Upper lobe of right lung (tissue), 1 donor: ENCODE results near the gene FRMD4A. TPM values are rescaled to one million over a fixed set of nuclear protein-coding genes. Genes with fewer than 3 reads are reported as not detected.
A peak's percentile ranks its signal among the peaks of the same experiment; 100 is the strongest.

Experiments
- ATAC-seq: fragments of 200-7000 bp; cut with Tn5 transposase; one replicate; pipeline ENCODE4 v1.9.1; 2020; ENCODE audit warnings: mild to moderate bottlenecking, moderate library complexity
- DNase-seq: peaks from one replicate; pipeline ENCODE4 v3.0.0-alpha.2; 2020
- H3K27ac ChIP-seq: fragments of 200-600 bp; one replicate; pipeline ENCODE4 v1.8.0; 2022
- H3K27me3 ChIP-seq: fragments of 200-600 bp; one replicate; pipeline ENCODE4 v1.8.0; 2022; ENCODE audit warnings: mild to moderate bottlenecking
- H3K36me3 ChIP-seq: fragments of 200-600 bp; one replicate; pipeline ENCODE4 v1.8.0; 2022
- H3K4me1 ChIP-seq: fragments of 200-600 bp; one replicate; pipeline ENCODE4 v1.8.0; 2022
- H3K4me3 ChIP-seq: fragments of 200-600 bp; one replicate; pipeline ENCODE4 v1.8.0; 2022; ENCODE audit warnings: mild to moderate bottlenecking
- H3K9me3 ChIP-seq: fragments of 200-600 bp; one replicate; pipeline ENCODE4 v1.8.0; 2022
- CTCF ChIP-seq: fragments of 200-600 bp; IDR thresholded peaks from one replicate; pipeline ENCODE4 v1.8.0; 2022; ENCODE audit warnings: antibody characterized with exemption
- intact Hi-C: fragments of 100-400 bp; cut with DNase I; formaldehyde crosslinking; loops from one replicate; pipeline ENCODE4 v1.11.0; 2022
- total RNA-seq: library from RNA; stranded (reverse); fragmentation: NEBNext Ultra II Directional; extraction: Animal tissue kit (Norgen Biotek cat#: 25700); gene quantifications from one replicate; pipeline ENCODE4 v1.2.1, GENCODE V29; 2021
- donor health status: DM: no; HTN: yes; CAD: no; lungs with severe emphysema.

FRMD4A gene
- total RNA-seq, 1 donor from 2014 or later: 38.3 TPM

GRCh38 chr10:13792006-13792405, 538.7 kb downstream of the FRMD4A start:
- peaks cover 29% of the 10 kb centered on the region for H3K4me1 ChIP-seq
- no peaks in the 10 kb centered on the region for H3K36me3 ChIP-seq
- no peaks in the 10 kb centered on the region for H3K9me3 ChIP-seq
- H3K27ac ChIP-seq: no peak overlapping the region
- no peak for ATAC-seq
- H3K4me3 ChIP-seq: no peak overlapping the region
- TF ChIP-seq CTCF: no peak
- H3K27me3 ChIP-seq: no peaks in the 10 kb centered on the region
- no peak for DNase-seq
- intact Hi-C loops: loop anchor here (10.0 kb wide), 1 partner anchor 153 kb away; no protein-coding TSS in a partner anchor

GRCh38 chr10:13791483-13791882, 539.2 kb downstream of the FRMD4A start:
- intact Hi-C loops: loop anchor here (10.0 kb wide), 1 partner anchor 153 kb away; no protein-coding TSS in a partner anchor
- no peak for ATAC-seq
- no peaks in the 10 kb centered on the region for H3K36me3 ChIP-seq

GRCh38 chr10:13790196-13790595, 540.5 kb downstream of the FRMD4A start:
- intact Hi-C loops: loop anchor here (10.0 kb wide), 1 partner anchor 155 kb away; no protein-coding TSS in a partner anchor
- no peaks in the 10 kb centered on the region for H3K27me3 ChIP-seq
- H3K27ac ChIP-seq: no peak overlapping the region

More at GRCh38 chr10:13791483-13791882, 539.2 kb downstream of the FRMD4A start:
- H3K27ac ChIP-seq: no peak overlapping the region
- H3K4me3 ChIP-seq: no peak overlapping the region
- H3K9me3 ChIP-seq: no peaks in the 10 kb centered on the region
- no peak for DNase-seq
- H3K4me1 ChIP-seq: peaks cover 29% of the 10 kb centered on the region
- H3K27me3 ChIP-seq: no peaks in the 10 kb centered on the region
- TF ChIP-seq CTCF: no peak

DNA sequence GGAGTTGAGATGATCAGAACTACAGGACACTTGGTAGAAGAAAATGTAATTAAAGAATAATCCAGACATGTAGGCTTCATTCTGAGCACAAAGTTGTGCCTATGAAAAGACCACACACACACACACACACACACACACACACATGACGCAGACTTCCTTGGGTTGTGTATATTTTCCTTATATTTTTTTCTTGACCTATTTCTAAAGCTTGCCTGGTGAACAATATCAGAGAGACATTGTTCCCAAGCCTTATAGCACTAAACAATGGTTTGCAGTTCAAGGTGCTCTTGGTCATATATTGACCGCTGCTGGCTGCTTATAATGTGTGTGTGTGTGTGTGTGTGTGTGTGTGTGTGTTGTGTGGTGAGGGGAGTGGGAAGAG, 541.3 kb downstream of the FRMD4A start:
- Histone ChIP-seq H3K4me3 (no peak overlapping the region), H3K27ac (no peak overlapping the region), H3K9me3 (no peaks in the 10 kb centered on the region), H3K4me1 (peaks cover 22% of the 10 kb centered on the region), H3K27me3 (no peaks in the 10 kb centered on the region), H3K36me3 (no peaks in the 10 kb centered on the region)
- ATAC-seq (no peak), DNase-seq (no peak)
- intact Hi-C loops: loop anchor here (10.0 kb wide), 1 partner anchor 305 kb away; no protein-coding TSS in a partner anchor
- TF ChIP-seq CTCF: no peak

More at GRCh38 chr10:13790196-13790595, 540.5 kb downstream of the FRMD4A start:
- TF ChIP-seq CTCF: no peak
- no peak for DNase-seq
- no peak overlapping the region for H3K4me3 ChIP-seq
- no peak for ATAC-seq
- H3K36me3 ChIP-seq: no peaks in the 10 kb centered on the region
- H3K9me3 ChIP-seq: no peaks in the 10 kb centered on the region
- peaks cover 22% of the 10 kb centered on the region for H3K4me1 ChIP-seq

DNA sequence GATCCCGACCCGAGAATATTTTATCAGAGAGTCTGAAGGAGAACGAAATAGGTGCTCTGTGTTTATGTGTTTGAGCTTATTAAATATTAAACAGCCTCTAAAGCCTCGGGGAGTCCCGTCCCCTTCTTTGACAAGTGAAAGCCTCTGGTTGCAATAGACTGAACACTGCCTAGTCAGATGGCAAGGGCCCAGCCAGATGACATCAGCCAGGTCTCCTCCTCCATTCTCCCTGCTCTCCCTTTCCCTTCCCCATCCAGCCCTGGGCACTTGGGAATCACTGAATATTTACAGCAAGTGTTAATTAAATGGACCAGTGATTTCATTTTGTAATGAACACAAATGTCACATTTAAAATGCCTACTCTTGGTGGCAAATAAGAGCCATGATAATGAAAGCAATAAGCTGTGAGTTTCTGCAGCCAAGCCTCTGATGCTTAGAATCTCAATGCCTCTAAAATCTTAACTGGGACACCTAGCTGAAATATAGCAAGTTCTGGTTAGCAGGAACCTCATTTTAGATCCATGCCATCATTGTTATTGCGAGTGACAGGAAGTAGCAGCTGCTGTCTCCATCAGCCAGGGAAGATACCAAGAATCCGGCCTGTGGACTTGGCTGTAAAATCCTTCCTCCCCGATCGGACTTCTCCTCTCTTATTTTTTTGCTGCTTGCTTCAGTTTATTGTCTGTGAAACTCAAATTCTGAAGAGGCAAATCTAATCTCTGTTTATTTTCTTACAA, 541.8 kb downstream of the FRMD4A start:
- Histone ChIP-seq H3K27me3 (no peaks in the 10 kb centered on the region), H3K9me3 (no peaks in the 10 kb centered on the region), H3K36me3 (no peaks in the 10 kb centered on the region), H3K4me3 (no peak overlapping the region), H3K4me1 (peaks cover 22% of the 10 kb centered on the region), H3K27ac (peak overlapping the region; percentile 53)
- no peak for DNase-seq
- ATAC-seq: no peak
- intact Hi-C loops: loop anchor here (10.0 kb wide), 1 partner anchor 306 kb away; no protein-coding TSS in a partner anchor
- TF ChIP-seq CTCF: no peak
